Pancreas (tissue), 10 donors: ENCODE measurements around the gene CYP1B1. TPM values are rescaled to one million over a fixed set of nuclear protein-coding genes. Genes with fewer than 3 reads are reported as not detected.
A peak's percentile ranks its signal among the peaks of the same experiment; 100 is the strongest.

Source experiments
- ATAC-seq, 4 donors: fragments of 200-7000 bp; cut with Tn5 transposase; one replicate each; pipeline versions ENCODE4 v1.8.0 to v1.9.1; 2020; ENCODE audit warnings: mild to moderate bottlenecking in 4 of 4, moderate library complexity in 4 of 4
- DNase-seq, 6 donors: peaks; one replicate each; pipeline ENCODE4 v3.0.0-alpha.2; 2020
- FAIRE-seq: peaks from 2 replicates; lab custom pipeline; 2012; peaks lifted over from hg19 to GRCh38; lab: Jason Lieb, UNC
- H3K27ac ChIP-seq, 4 donors: fragments of 200-600 bp; sonication (generic); 1 replicate in 3 of 4; 2 replicates in 1 of 4; pipeline versions ENCODE4 v1.5.0 to v1.8.0; 2020
- H3K27me3 ChIP-seq, 4 donors: fragments of 200-600 bp; one replicate each; pipeline ENCODE4 v1.8.0; 2021
- H3K36me3 ChIP-seq, 3 donors: fragments of 200-600 bp; sonication (generic) in 1 of 3; one replicate each; pipeline versions ENCODE4 v1.5.0 to v1.8.0; 2020 to 2021
- H3K4me1 ChIP-seq, 3 donors: fragments of 200-600 bp; one replicate each; pipeline ENCODE4 v1.8.0; 2021
- H3K4me3 ChIP-seq, 4 donors: fragments of 200-600 bp; sonication (generic) in 2 of 4; one replicate each; pipeline versions ENCODE4 v1.5.0 to v1.8.0; 2020 to 2021
- H3K9me3 ChIP-seq, 4 donors: fragments of 200-600 bp; one replicate each; pipeline ENCODE4 v1.8.0; 2021
- WGBS, 2 donors: extraction: QIAGEN DNeasy Blood & Tissue Kit; methylation state at CpG; one replicate each; pipeline ENCODE4 v1.1.7; 2013; 5-methylcytosine and 5-hydroxymethylcytosine counted together
- intact Hi-C, 3 donors: fragments of 100-400 bp; cut with DNase I; formaldehyde crosslinking; loops; one replicate each; pipeline versions ENCODE4 v1.11.1 to v1.14.2; 2022
- polyA plus RNA-seq, 2 donors: library from polyadenylated mRNA; stranded (reverse); fragments of 200-250 nt; gene quantifications; one replicate each; pipeline ENCODE4 v1.2.3, GENCODE V29; 2013
- total RNA-seq, 6 donors: library from RNA; stranded (reverse); fragmentation: NEBNext Ultra II Directional in 4 of 6; extraction: Animal tissue kit (Norgen Biotek cat#: 25700) in 4 of 6; gene quantifications; one replicate each; pipeline versions ENCODE4 v1.2.1 to v1.2.4, GENCODE V29; 2021 to 2023
- TF ChIP-seq, protein P1 (sequence below), 4 donors: fragments of 200-600 bp; sonication (generic) in 3 of 4; IDR thresholded peaks; one replicate each; pipeline versions ENCODE4 v1.5.0 to v1.8.0; 2021; ENCODE audit warnings: antibody characterized with exemption in 4 of 4
- donor health status: healthy with polysubstance abuse.
- donor health status: DM: no; HTN: no; CAD: no; lungs with moderate emphysema.
- donor health status: DM: no; HTN: no; CAD: no.
- donor health status: control.
- donor health status: control.
- donor health status: Bipolar disorder and iron deficiency.
- donor health status: DM: yes; HTN: yes; CAD: no.
- donor health status: DM: no; HTN: no; CAD: no.
- donor health status: DM: no; HTN: no; CAD: no.
- donor health status: DM: yes; HTN: yes; CAD: no.

CYP1B1 gene
- total and polyA plus RNA-seq, 8 donors = 0.93 to 36.3 (median 3.3) TPM

DNA sequence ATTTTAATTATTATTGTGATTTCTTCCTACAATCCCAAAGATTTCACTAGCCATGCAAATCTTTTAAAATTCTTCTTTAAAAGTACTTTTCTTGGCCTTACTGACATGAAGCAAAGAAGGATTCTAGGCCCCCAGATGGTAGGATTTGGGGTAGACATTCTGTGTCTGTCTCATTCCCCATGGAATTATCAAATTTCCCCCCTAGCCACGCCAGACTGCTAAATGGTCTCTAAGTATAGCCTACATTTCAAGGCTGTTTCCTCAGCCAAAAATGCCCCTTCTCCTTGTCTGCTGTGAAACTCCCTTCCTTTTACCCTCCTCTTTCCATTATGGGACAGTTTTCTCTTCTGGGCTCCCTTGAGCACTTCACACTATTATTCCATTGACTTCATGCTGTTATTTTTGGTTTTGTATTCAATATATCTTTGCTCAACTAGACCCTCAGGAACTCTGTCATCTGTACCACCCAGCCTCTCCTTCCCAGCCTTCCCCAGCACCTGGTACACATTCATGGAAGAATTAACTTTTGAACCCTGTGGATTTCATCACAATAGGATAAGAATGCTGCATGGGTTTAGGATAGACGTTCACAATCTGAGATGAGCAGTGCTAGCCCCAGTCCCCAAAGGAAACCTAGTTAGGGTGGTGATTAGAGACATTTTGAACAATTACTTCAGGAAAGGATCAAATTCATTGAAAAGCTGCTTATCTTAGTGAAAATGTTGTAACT, 21.5 kb upstream of the CYP1B1 start:
- TF ChIP-seq, protein P1, sequence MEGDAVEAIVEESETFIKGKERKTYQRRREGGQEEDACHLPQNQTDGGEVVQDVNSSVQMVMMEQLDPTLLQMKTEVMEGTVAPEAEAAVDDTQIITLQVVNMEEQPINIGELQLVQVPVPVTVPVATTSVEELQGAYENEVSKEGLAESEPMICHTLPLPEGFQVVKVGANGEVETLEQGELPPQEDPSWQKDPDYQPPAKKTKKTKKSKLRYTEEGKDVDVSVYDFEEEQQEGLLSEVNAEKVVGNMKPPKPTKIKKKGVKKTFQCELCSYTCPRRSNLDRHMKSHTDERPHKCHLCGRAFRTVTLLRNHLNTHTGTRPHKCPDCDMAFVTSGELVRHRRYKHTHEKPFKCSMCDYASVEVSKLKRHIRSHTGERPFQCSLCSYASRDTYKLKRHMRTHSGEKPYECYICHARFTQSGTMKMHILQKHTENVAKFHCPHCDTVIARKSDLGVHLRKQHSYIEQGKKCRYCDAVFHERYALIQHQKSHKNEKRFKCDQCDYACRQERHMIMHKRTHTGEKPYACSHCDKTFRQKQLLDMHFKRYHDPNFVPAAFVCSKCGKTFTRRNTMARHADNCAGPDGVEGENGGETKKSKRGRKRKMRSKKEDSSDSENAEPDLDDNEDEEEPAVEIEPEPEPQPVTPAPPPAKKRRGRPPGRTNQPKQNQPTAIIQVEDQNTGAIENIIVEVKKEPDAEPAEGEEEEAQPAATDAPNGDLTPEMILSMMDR (IDR thresholded peaks at IDR 0.05) = no peak
- 64 to 73% methylated on average over 2 of the region's 2 CpGs for WGBS, 2 donors
- FAIRE-seq (no peak), DNase-seq (no peak), ATAC-seq (no peak)
- Histone ChIP-seq H3K27ac (peak overlapping the region in 1 of 4 donors; percentile 5), H3K4me3 (no peak overlapping the region), H3K4me1 (peaks cover 0 to 5% (median 2%) of the 10 kb centered on the region in 3 donors), H3K36me3 (no peaks in the 10 kb centered on the region), H3K9me3 (no peaks in the 10 kb centered on the region), H3K27me3 (peaks cover 0 to 8% (median 0%) of the 10 kb centered on the region in 4 donors)
- intact Hi-C loops = no loop called here

- Histone ChIP-seq H3K27ac (no peak overlapping the region), H3K27me3 (peaks cover 0 to 8% (median 0%) of the 10 kb centered on the region in 4 donors), H3K9me3 (no peaks in the 10 kb centered on the region), H3K4me3 (no peak overlapping the region), H3K36me3 (no peaks in the 10 kb centered on the region), H3K4me1 (peaks cover 0 to 5% (median 2%) of the 10 kb centered on the region in 3 donors)
- WGBS, 2 donors = 37 to 47% methylated on average over 19 of the region's 19 CpGs
- TF ChIP-seq, protein P1 (IDR thresholded peaks at IDR 0.05) = no peak
- DNase-seq = no peak
- FAIRE-seq = no peak
- intact Hi-C loops = no loop called here
- peak in 1 of 4 donors; percentile 26 for ATAC-seq
These were observed 20.3 kb upstream of the CYP1B1 start for GRCh38 chr2:38095996-38096861.

DNA sequence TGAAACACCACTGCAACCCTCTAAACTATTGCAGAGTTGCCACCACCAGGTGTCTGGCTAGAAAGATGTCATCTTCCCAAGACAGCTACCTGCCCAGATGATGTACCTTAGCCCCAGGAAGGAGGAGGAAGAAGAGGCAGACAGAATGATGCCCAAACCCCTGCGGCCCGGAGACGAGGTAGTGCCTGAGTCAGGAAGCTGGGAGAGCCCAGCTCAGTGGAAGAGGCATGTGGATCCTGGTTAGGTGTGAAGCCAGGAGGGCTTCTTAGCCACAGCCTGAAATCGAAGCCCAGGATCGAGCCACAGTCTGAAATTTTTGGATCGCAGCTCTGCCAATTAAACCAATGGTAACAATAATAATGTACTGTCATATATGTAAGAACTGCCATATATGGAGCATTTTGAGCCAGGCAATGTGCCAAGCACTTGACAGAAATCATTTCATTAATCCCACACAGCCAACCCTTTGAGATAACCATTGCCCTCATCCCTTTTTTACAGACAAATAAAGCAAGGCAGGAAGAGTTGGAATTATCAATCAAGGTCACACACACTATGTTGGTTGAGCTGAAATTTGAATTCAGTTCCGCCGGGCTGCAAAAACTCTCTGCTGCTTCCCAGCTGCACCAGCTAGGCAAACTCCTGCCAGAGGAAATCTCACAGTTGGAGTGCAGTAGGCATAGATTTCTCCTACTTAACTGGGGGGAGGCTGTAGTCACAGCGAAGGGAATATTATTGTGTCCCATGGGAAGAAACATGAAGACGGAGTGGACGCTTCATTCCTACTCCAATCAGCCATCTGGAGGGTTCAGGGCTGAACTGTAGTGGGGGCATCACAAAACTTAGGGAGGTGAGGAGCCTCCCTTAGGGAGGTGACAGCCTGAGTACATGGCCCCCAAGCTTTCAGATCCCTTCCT, 19.4 kb upstream of the CYP1B1 start:
- H3K9me3 ChIP-seq = no peaks in the 10 kb centered on the region
- H3K36me3 ChIP-seq = no peaks in the 10 kb centered on the region
- intact Hi-C loops = no loop called here
- WGBS, 2 donors = 83 to 88% methylated on average over 11 of the region's 11 CpGs
- no peak overlapping the region for H3K27ac ChIP-seq
- TF ChIP-seq, protein P1 (IDR thresholded peaks at IDR 0.05) = no peak
- peaks cover 0 to 5% (median 2%) of the 10 kb centered on the region in 3 donors for H3K4me1 ChIP-seq
- H3K4me3 ChIP-seq = no peak overlapping the region
- DNase-seq (no peak), ATAC-seq (no peak), FAIRE-seq (no peak)
- H3K27me3 ChIP-seq = peaks cover 0 to 8% (median 0%) of the 10 kb centered on the region in 4 donors

- TF ChIP-seq, protein P1 (IDR thresholded peaks at IDR 0.05) = no peak
- Histone ChIP-seq H3K27me3 (no peaks in the 10 kb centered on the region), H3K36me3 (no peaks in the 10 kb centered on the region), H3K4me1 (no peaks in the 10 kb centered on the region), H3K4me3 (no peak overlapping the region), H3K9me3 (no peaks in the 10 kb centered on the region), H3K27ac (no peak overlapping the region)
- ATAC-seq (no peak), DNase-seq (no peak), FAIRE-seq (no peak)
- WGBS, 2 donors = 92 to 100% methylated on average over 1 of the region's 1 CpG
- intact Hi-C loops = no loop called here
These were observed 17.7 kb upstream of the CYP1B1 start for GRCh38 chr2:38093527-38094165.
